Keratinocyte (primary cell): ENCODE results near the gene LEMD1.

Experiments used
- EZH2 ChIP-seq: IDR thresholded peaks from one replicate; pipeline ENCODE4 v1.6.1; 2012; ENCODE audit warnings: inconsistent platforms, mild to moderate bottlenecking, low read length, moderate library complexity
- TF ChIP-seq, protein P1 (sequence below), 3 experiments: IDR thresholded peaks in 1 of 3; conservative IDR thresholded peaks in 1 of 3; optimal IDR thresholded peaks in 1 of 3; 2 replicates in 2 of 3; 3 replicates in 1 of 3; pipeline versions ENCODE3 to v1.5.1; 2011; ENCODE audit warnings: low read length in 3 of 3, mild to moderate bottlenecking in 3 of 3, moderate library complexity in 2 of 3, control low read depth in 1 of 3, inconsistent platforms in 1 of 3; ENCODE audit not compliant: insufficient read depth in 2 of 3; ENCODE audit errors: extremely low read depth in 1 of 3

DNA sequence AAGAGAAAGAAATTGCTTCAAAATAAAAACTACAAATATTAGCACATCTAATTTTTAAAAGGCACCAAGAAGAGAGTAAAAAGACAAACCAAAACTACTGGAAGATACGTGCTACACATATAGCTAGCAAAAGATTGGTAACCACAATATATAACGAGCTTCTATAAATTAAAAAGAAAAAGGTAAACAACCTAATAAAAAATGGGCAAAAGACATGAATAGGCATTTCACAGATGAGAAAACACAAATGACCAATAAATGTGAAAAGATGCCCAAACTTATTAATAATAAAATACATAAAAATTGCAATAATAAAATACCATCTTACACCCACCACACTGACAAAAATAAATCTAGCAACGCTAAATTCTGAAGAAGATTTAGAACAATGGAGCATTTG is 26.2 kb downstream of the LEMD1 start:
- TF ChIP-seq, protein P1, sequence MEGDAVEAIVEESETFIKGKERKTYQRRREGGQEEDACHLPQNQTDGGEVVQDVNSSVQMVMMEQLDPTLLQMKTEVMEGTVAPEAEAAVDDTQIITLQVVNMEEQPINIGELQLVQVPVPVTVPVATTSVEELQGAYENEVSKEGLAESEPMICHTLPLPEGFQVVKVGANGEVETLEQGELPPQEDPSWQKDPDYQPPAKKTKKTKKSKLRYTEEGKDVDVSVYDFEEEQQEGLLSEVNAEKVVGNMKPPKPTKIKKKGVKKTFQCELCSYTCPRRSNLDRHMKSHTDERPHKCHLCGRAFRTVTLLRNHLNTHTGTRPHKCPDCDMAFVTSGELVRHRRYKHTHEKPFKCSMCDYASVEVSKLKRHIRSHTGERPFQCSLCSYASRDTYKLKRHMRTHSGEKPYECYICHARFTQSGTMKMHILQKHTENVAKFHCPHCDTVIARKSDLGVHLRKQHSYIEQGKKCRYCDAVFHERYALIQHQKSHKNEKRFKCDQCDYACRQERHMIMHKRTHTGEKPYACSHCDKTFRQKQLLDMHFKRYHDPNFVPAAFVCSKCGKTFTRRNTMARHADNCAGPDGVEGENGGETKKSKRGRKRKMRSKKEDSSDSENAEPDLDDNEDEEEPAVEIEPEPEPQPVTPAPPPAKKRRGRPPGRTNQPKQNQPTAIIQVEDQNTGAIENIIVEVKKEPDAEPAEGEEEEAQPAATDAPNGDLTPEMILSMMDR (optimal IDR thresholded peaks at IDR 0.05 in 1 of 3, IDR thresholded peaks at IDR 0.05 in 1 of 3, conservative IDR thresholded peaks at IDR 0.05 in 1 of 3; ENCODE audit: extremely low read depth in 1 of 3, insufficient read depth in 2 of 3, low read length in 3 of 3) = no peak
- no peak for TF ChIP-seq EZH2
